ENCODE data around the gene DNAJC25.

Gene DNAJC25

DNA sequence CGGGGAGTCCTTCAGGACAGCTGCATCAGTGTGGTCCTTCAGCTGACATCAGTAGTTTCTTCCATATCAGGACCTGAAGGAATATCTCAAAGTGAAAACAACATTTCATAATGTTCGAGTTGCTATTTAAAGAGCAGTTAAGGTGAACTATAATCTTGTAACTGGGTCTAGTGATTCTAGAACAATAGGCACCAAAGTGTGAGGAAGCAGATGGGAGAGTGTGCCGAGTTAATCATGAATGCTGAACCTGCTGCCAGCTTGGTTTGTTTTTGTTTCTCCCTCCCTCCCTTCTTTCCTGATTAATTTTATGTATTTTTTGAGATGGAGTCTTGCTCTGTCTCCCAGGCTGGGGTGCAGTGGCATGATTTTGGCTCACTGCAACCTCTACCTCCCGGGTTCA, 28.1 kb upstream of the DNAJC25 start:
- Histone ChIP-seq H3K9ac (ENCODE audit: low read length) (no peak overlapping the region), H3K36me3 (replicated peaks; ENCODE audit: insufficient read depth, low read length) (no peaks in the 10 kb centered on the region), H2AFZ (ENCODE audit: low read length) (no peak overlapping the region), H4K20me1 (ENCODE audit: insufficient read depth, low read length) (no peaks in the 10 kb centered on the region), H3K4me1 (ENCODE audit: low read length) (no peaks in the 10 kb centered on the region), H3K9me3 (replicated peaks; ENCODE audit: insufficient read depth, low read length) (no peaks in the 10 kb centered on the region), H3K27me3 (replicated peaks; ENCODE audit: insufficient read depth, low read length) (peaks cover 11% of the 10 kb centered on the region), H3K4me3 (ENCODE audit: low read length) (no peak overlapping the region), H3F3A (ENCODE audit: insufficient read depth, low read length) (no peaks in the 10 kb centered on the region), H3K9me2 (replicated peaks; ENCODE audit: insufficient read depth, low read length) (no peaks in the 10 kb centered on the region), H3K79me2 (ENCODE audit: low read length) (no peaks in the 10 kb centered on the region), H3K4me2 (ENCODE audit: low read depth, low read length) (no peak overlapping the region), H3K27ac (ENCODE audit: low read length) (no peak overlapping the region)
- DNase-seq: no peak
- TF ChIP-seq EZH2phosphoT487 (IDR thresholded peaks at IDR 0.05; ENCODE audit: low read length) (no peak), EZH2 (optimal IDR thresholded peaks at IDR 0.05; ENCODE audit: low read depth, low read length) (no peak)
- TF ChIP-seq, protein P1, sequence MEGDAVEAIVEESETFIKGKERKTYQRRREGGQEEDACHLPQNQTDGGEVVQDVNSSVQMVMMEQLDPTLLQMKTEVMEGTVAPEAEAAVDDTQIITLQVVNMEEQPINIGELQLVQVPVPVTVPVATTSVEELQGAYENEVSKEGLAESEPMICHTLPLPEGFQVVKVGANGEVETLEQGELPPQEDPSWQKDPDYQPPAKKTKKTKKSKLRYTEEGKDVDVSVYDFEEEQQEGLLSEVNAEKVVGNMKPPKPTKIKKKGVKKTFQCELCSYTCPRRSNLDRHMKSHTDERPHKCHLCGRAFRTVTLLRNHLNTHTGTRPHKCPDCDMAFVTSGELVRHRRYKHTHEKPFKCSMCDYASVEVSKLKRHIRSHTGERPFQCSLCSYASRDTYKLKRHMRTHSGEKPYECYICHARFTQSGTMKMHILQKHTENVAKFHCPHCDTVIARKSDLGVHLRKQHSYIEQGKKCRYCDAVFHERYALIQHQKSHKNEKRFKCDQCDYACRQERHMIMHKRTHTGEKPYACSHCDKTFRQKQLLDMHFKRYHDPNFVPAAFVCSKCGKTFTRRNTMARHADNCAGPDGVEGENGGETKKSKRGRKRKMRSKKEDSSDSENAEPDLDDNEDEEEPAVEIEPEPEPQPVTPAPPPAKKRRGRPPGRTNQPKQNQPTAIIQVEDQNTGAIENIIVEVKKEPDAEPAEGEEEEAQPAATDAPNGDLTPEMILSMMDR (IDR thresholded peaks at IDR 0.05; ENCODE audit: low read length): no peak

DNA sequence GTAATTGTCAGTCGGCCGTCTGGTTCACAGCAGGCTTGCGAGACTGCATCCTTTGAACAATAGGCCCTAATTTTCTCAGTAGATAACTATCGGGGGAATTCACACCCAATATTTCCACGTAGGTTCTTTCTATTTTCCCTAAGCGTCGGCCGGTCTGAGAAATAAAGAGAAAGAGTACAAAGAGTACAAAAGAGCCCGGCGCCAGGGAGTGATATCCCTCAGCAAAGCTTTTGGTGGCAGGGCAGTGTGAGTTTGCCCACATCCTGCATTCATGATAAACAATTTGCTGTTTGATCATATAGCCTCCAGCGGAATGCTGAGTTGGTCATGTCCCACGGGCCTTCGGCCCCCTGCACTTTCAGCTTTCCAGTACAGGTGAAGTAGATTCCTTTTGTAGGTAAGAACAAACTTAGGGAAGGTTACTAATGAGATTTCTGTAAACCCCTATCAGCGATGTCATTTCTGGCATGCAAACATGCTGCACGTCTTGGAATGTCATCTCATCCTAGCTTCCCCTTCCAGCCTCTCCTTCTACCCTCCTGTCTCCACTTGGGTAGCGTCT, 27.0 kb upstream of the DNAJC25 start:
- Histone ChIP-seq H4K20me1 (ENCODE audit: insufficient read depth, low read length) (no peaks in the 10 kb centered on the region), H2AFZ (ENCODE audit: low read length) (no peak overlapping the region), H3K4me3 (ENCODE audit: low read length) (no peak overlapping the region), H3K4me2 (ENCODE audit: low read depth, low read length) (no peak overlapping the region), H3K79me2 (ENCODE audit: low read length) (no peaks in the 10 kb centered on the region), H3K27ac (ENCODE audit: low read length) (no peak overlapping the region), H3K9me2 (replicated peaks; ENCODE audit: insufficient read depth, low read length) (no peaks in the 10 kb centered on the region), H3K4me1 (ENCODE audit: low read length) (no peaks in the 10 kb centered on the region), H3K36me3 (replicated peaks; ENCODE audit: insufficient read depth, low read length) (no peaks in the 10 kb centered on the region), H3K27me3 (replicated peaks; ENCODE audit: insufficient read depth, low read length) (peaks cover 4% of the 10 kb centered on the region; the same call in 1 of the 2 replicates), H3K9ac (ENCODE audit: low read length) (no peak overlapping the region), H3K9me3 (replicated peaks; ENCODE audit: insufficient read depth, low read length) (no peaks in the 10 kb centered on the region), H3F3A (ENCODE audit: insufficient read depth, low read length) (no peaks in the 10 kb centered on the region)
- DNase-seq: no peak
- TF ChIP-seq, protein P1 (IDR thresholded peaks at IDR 0.05; ENCODE audit: low read length): no peak
- TF ChIP-seq EZH2 (optimal IDR thresholded peaks at IDR 0.05; ENCODE audit: low read depth, low read length) (no peak), EZH2phosphoT487 (IDR thresholded peaks at IDR 0.05; ENCODE audit: low read length) (no peak)

DNA sequence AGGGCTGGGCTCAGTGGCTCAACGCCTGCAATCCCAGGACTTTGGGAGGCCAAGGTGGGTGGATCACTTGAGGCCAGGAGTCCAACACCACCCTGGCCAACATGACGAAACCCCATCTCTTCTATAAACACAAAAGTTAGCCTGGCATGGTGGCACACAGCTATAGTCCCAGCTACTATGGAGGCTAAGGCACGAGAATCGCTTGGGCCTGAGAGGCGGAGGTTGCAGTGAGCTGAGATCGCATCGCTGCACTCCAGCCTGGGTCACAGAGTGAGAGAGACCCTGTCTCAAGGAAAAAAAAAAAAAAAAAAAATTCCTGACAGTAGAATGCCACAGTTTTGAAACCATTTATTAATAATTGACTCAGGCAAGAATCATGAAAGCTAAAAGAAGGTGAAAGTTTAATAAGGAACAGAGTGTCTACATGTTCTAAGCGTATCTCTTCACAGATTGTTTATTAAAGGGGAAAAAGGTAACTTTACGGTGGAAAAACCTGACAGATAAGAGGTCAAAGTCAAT, 26.0 kb upstream of the DNAJC25 start:
- H3K4me3 ChIP-seq (ENCODE audit: low read length): no peak overlapping the region
- H3K9ac ChIP-seq (ENCODE audit: low read length): no peak overlapping the region
- H3K79me2 ChIP-seq (ENCODE audit: low read length): no peaks in the 10 kb centered on the region
- H3K4me2 ChIP-seq (ENCODE audit: low read depth, low read length): no peak overlapping the region
- no peaks in the 10 kb centered on the region for H3K9me2 ChIP-seq (replicated peaks; ENCODE audit: insufficient read depth, low read length)
- no peaks in the 10 kb centered on the region for H3F3A ChIP-seq (ENCODE audit: insufficient read depth, low read length)
- H4K20me1 ChIP-seq (ENCODE audit: insufficient read depth, low read length): no peaks in the 10 kb centered on the region
- H3K9me3 ChIP-seq (replicated peaks; ENCODE audit: insufficient read depth, low read length): no peaks in the 10 kb centered on the region
- no peak overlapping the region for H3K27ac ChIP-seq (ENCODE audit: low read length)
- no peaks in the 10 kb centered on the region for H3K36me3 ChIP-seq (replicated peaks; ENCODE audit: insufficient read depth, low read length)
- TF ChIP-seq EZH2phosphoT487 (IDR thresholded peaks at IDR 0.05; ENCODE audit: low read length): no peak
- H3K27me3 ChIP-seq (replicated peaks; ENCODE audit: insufficient read depth, low read length): no peaks in the 10 kb centered on the region
- no peak for DNase-seq
- H3K4me1 ChIP-seq (ENCODE audit: low read length): no peaks in the 10 kb centered on the region
- no peak overlapping the region for H2AFZ ChIP-seq (ENCODE audit: low read length)

DNA sequence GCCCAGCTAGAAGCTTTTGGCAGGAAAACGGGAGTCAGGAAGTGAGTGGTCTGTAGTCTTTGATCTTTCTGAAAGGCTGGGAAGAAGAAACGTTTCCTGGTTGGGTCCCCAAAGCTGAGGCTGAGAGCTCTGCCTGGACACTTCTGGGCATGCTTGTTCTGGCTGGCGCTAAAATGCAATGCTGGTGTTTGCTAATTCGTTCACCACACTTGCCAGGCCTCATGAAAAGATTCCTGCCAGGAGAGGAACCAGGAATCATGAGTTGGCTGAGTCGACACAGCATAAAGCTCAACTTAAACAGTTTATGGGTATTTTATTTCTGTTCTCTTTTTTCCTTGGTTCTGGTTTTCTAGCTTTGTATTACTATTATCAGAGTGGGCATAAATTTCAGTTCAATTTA, 21.0 kb upstream of the DNAJC25 start:
- Histone ChIP-seq H3K4me3 (ENCODE audit: low read length) (no peak overlapping the region), H4K20me1 (ENCODE audit: insufficient read depth, low read length) (no peaks in the 10 kb centered on the region), H3K4me2 (ENCODE audit: low read depth, low read length) (no peak overlapping the region), H3K9me2 (replicated peaks; ENCODE audit: insufficient read depth, low read length) (no peaks in the 10 kb centered on the region), H3K9ac (ENCODE audit: low read length) (no peak overlapping the region), H3K27me3 (replicated peaks; ENCODE audit: insufficient read depth, low read length) (no peaks in the 10 kb centered on the region), H2AFZ (ENCODE audit: low read length) (no peak overlapping the region), H3K36me3 (replicated peaks; ENCODE audit: insufficient read depth, low read length) (no peaks in the 10 kb centered on the region), H3K9me3 (replicated peaks; ENCODE audit: insufficient read depth, low read length) (no peaks in the 10 kb centered on the region), H3K4me1 (ENCODE audit: low read length) (no peaks in the 10 kb centered on the region), H3K79me2 (ENCODE audit: low read length) (no peaks in the 10 kb centered on the region), H3K27ac (ENCODE audit: low read length) (no peak overlapping the region), H3F3A (ENCODE audit: insufficient read depth, low read length) (no peaks in the 10 kb centered on the region)
- no peak for DNase-seq
- TF ChIP-seq EZH2phosphoT487 (IDR thresholded peaks at IDR 0.05; ENCODE audit: low read length) (no peak), EZH2 (optimal IDR thresholded peaks at IDR 0.05; ENCODE audit: low read depth, low read length) (no peak)
- TF ChIP-seq, protein P1 (IDR thresholded peaks at IDR 0.05; ENCODE audit: low read length): no peak
